HG02852 (cell line): ENCODE measurements around the gene CORO1A.
"Not testable (repeated sequence)": the region's sequence is repeated elsewhere in the genome, so short reads cannot be mapped to it uniquely, and the experiment has no call there.

ENCODE experiments used
- ATAC-seq: cut with Tn5 transposase; IDR thresholded peaks from one replicate; pipeline ENCODE4 v1.9.1; 2021; ENCODE audit warnings: mild to moderate bottlenecking, moderate library complexity; ENCODE audit not compliant: unreplicated experiment

CORO1A gene

GRCh38 chr16:30183233-30184095 lies at the start of gene CORO1A:
TSS of gene CORO1A (plus strand) at chr16:30183602. CDS start at chr16:30185210, 1,608 bp downstream.
- peak; percentile 48 for ATAC-seq

- ATAC-seq = no peak
Measured at GRCh38 chr16:30136971-30137605, 46.3 kb upstream of the CORO1A start.

- ATAC-seq = no peak
Measured at GRCh38 chr16:30137897-30138296, 45.5 kb upstream of the CORO1A start.

GRCh38 chr16:30139583-30140481 lies 43.6 kb upstream of the CORO1A start:
- ATAC-seq = no peak

GRCh38 chr16:30141750-30142149 lies 41.7 kb upstream of the CORO1A start:
- ATAC-seq = no peak

- ATAC-seq = no peak
Measured at GRCh38 chr16:30142672-30143346, 40.6 kb upstream of the CORO1A start.

- ATAC-seq = no peak
Measured at GRCh38 chr16:30143347-30143702, 40.1 kb upstream of the CORO1A start.

- no peak for ATAC-seq
Measured at GRCh38 chr16:30144017-30144416, 39.4 kb upstream of the CORO1A start.

GRCh38 chr16:30144917-30145316 lies 38.5 kb upstream of the CORO1A start:
- no peak for ATAC-seq

GRCh38 chr16:30145657-30146056 lies 37.7 kb upstream of the CORO1A start:
- ATAC-seq = no peak

- ATAC-seq = no peak
Measured at GRCh38 chr16:30147843-30148510, 35.4 kb upstream of the CORO1A start.

GRCh38 chr16:30149250-30149930 lies 34.0 kb upstream of the CORO1A start:
- ATAC-seq = no peak

GRCh38 chr16:30151091-30151490 lies 32.3 kb upstream of the CORO1A start:
- ATAC-seq = no peak

GRCh38 chr16:30152517-30152916 lies 30.9 kb upstream of the CORO1A start:
- ATAC-seq = no peak

- ATAC-seq = no peak
Measured at GRCh38 chr16:30155188-30155587, 28.2 kb upstream of the CORO1A start.

- no peak for ATAC-seq
Measured at GRCh38 chr16:30157214-30157613, 26.2 kb upstream of the CORO1A start.

GRCh38 chr16:30163538-30163937 lies 19.9 kb upstream of the CORO1A start:
- no peak for ATAC-seq

- ATAC-seq = no peak
Measured at GRCh38 chr16:30166202-30166902, 17.1 kb upstream of the CORO1A start.

- ATAC-seq = not testable (repeated sequence)
Measured at GRCh38 chr16:30168746-30169145, 14.7 kb upstream of the CORO1A start.
